PC-3 (cell line): Measurements from ENCODE around the gene TMEM139. TPM values are rescaled to one million over a fixed set of nuclear protein-coding genes. Genes with fewer than 3 reads are reported as not detected.

Experiments
- ATAC-seq: fragments of 200-7000 bp; cut with Tn5 transposase; 2 replicates; pipeline ENCODE4 v1.9.1; 2020; ENCODE audit warnings: mild to moderate bottlenecking, moderate library complexity
- BruUV-seq: library from RNA; stranded (reverse); fragments of 400-500 nt; replicated peaks from 2 replicates; lab custom pipeline; 2021; lab: Mats Ljungman, UMichigan
- CTCF ChIA-PET: fragments of 300-600 bp; sonication (Branson Sonifier 250); formaldehyde crosslinking; loops from one replicate; lab custom pipeline; 2022; ENCODE audit warnings: antibody characterized with exemption; lab: Charles Lee
- POLR2A ChIA-PET: fragments of 300-600 bp; sonication (Branson Sonifier 250); formaldehyde crosslinking; loops from one replicate; lab custom pipeline; 2022; ENCODE audit warnings: antibody characterized with exemption; ENCODE audit not compliant: unreplicated experiment; lab: Charles Lee
- DNase-seq: peaks from one replicate; pipeline ENCODE4 v3.0.0-alpha.2; 2015
- H2AFZ ChIP-seq: fragments of 300-600 bp; sonication (generic); 2 replicates; pipeline ENCODE4 v1.6.0; 2016; ENCODE audit warnings: antibody characterized with exemption, low read length
- H3F3A ChIP-seq: fragments of 300-600 bp; sonication (generic); one replicate; pipeline ENCODE4 v1.6.0; 2017; ENCODE audit warnings: antibody characterized with exemption, low read length, control low read depth, mild to moderate bottlenecking; ENCODE audit not compliant: unreplicated experiment
- H3K27ac ChIP-seq: fragments of 300-600 bp; sonication (generic); 2 replicates; pipeline ENCODE4 v1.5.1; 2016; ENCODE audit warnings: mild to moderate bottlenecking, low read length
- H3K27me3 ChIP-seq: fragments of 300-600 bp; sonication (generic); 2 replicates; pipeline ENCODE4 v1.6.1; 2016; ENCODE audit warnings: low read length, mixed read lengths
- H3K36me3 ChIP-seq: fragments of 300-600 bp; sonication (generic); 2 replicates; pipeline ENCODE4 v1.6.1; 2016; ENCODE audit warnings: low read depth, mixed run types, low read length, mixed read lengths
- H3K4me1 ChIP-seq: fragments of 300-600 bp; sonication (generic); 2 replicates; pipeline ENCODE4 v1.5.1; 2016; ENCODE audit warnings: low read length; ENCODE audit not compliant: insufficient read depth
- H3K4me2 ChIP-seq: fragments of 300-600 bp; sonication (generic); 2 replicates; pipeline ENCODE4 v1.6.0; 2016; ENCODE audit warnings: low read length
- H3K4me3 ChIP-seq: fragments of 300-600 bp; sonication (generic); 2 replicates; pipeline ENCODE4 v1.5.1; 2016; ENCODE audit warnings: mild to moderate bottlenecking, low read length, mixed read lengths
- H3K79me2 ChIP-seq: fragments of 300-600 bp; sonication (generic); 2 replicates; pipeline ENCODE4 v1.6.1; 2017; ENCODE audit warnings: low read length, mixed read lengths
- H3K9ac ChIP-seq: fragments of 300-600 bp; sonication (generic); 2 replicates; pipeline ENCODE4 v1.6.0; 2016; ENCODE audit warnings: mild to moderate bottlenecking, low read length
- H3K9me2 ChIP-seq: fragments of 300-600 bp; sonication (generic); replicated peaks from 2 replicates; pipeline ENCODE4 v1.6.1; 2016; ENCODE audit warnings: mixed run types, low read length, mixed read lengths
- H3K9me3 ChIP-seq: fragments of 300-600 bp; sonication (generic); 2 replicates; pipeline ENCODE4 v1.6.1; 2016; ENCODE audit warnings: low read length, mixed read lengths
- H4K20me1 ChIP-seq: fragments of 300-600 bp; sonication (generic); 2 replicates; pipeline ENCODE4 v1.6.1; 2016; ENCODE audit warnings: low read length, mixed read lengths
- EZH2 ChIP-seq: fragments of 300-600 bp; sonication (generic); IDR thresholded peaks from one replicate; pipeline ENCODE4 v1.6.1; 2017; ENCODE audit warnings: antibody characterized with exemption, mild to moderate bottlenecking, low read length; ENCODE audit not compliant: unreplicated experiment
- EZH2phosphoT487 ChIP-seq: fragments of 300-600 bp; sonication (generic); IDR thresholded peaks from 2 replicates; pipeline ENCODE4 v1.6.1; 2018; ENCODE audit warnings: mild to moderate bottlenecking, antibody characterized with exemption, low read length, borderline replicate concordance
- intact Hi-C: fragments of 100-400 bp; cut with micrococcal nuclease; formaldehyde crosslinking; loops from 2 replicates; pipeline ENCODE4 v1.9.0; 2023
- total RNA-seq: library from RNA; depleted of rRNA; stranded (reverse); fragments of >200 nt; gene quantifications from 2 replicates; pipeline ENCODE4 v1.2.3, GENCODE V29; 2014
- TF ChIP-seq, protein P1 (sequence below): fragments of 300-600 bp; sonication (generic); conservative IDR thresholded peaks from 2 replicates; pipeline ENCODE4 v1.5.1; 2017; ENCODE audit warnings: antibody characterized with exemption, low read depth, mild to moderate bottlenecking, low read length

The TMEM139 gene
- total RNA-seq, 1 experiment from 2014 or later: 5.2 TPM

- no peaks in the 10 kb centered on the region for H3K36me3 ChIP-seq
- ChIA-PET POLR2A (no interaction called here), CTCF (interaction anchor here (0.7 kb wide), 1 partner anchor 9 kb away, joined by 3 read pairs; no protein-coding TSS in a partner anchor)
- ATAC-seq (peak; percentile 92), DNase-seq (peak; percentile 80)
- H3K9me3 ChIP-seq: no peaks in the 10 kb centered on the region
- H4K20me1 ChIP-seq: no peaks in the 10 kb centered on the region
- H3K79me2 ChIP-seq: no peaks in the 10 kb centered on the region
- peaks cover 34% of the 10 kb centered on the region for H3K4me1 ChIP-seq
- no peak overlapping the region for H2AFZ ChIP-seq
- intact Hi-C loops: loop anchor here (1.0 kb wide), 2 partner anchors 9 to 55 kb away; no protein-coding TSS in a partner anchor
- no TSS peak for BruUV-seq
- H3K9ac ChIP-seq: peak overlapping the region; percentile 43; the same call in 1 of the 2 replicates
- H3K4me2 ChIP-seq: peak overlapping the region; percentile 67
- 0 out of 2 replicates have a peak overlapping the region, but pooled peaks have one; percentile 4 for H3K4me3 ChIP-seq
- TF ChIP-seq EZH2 (no peak), EZH2phosphoT487 (no peak)
- TF ChIP-seq, protein P1, sequence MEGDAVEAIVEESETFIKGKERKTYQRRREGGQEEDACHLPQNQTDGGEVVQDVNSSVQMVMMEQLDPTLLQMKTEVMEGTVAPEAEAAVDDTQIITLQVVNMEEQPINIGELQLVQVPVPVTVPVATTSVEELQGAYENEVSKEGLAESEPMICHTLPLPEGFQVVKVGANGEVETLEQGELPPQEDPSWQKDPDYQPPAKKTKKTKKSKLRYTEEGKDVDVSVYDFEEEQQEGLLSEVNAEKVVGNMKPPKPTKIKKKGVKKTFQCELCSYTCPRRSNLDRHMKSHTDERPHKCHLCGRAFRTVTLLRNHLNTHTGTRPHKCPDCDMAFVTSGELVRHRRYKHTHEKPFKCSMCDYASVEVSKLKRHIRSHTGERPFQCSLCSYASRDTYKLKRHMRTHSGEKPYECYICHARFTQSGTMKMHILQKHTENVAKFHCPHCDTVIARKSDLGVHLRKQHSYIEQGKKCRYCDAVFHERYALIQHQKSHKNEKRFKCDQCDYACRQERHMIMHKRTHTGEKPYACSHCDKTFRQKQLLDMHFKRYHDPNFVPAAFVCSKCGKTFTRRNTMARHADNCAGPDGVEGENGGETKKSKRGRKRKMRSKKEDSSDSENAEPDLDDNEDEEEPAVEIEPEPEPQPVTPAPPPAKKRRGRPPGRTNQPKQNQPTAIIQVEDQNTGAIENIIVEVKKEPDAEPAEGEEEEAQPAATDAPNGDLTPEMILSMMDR: no peak
- H3K27ac ChIP-seq: peak overlapping the region; percentile 81
- no peaks in the 10 kb centered on the region for H3K9me2 ChIP-seq
- H3F3A ChIP-seq: no peaks in the 10 kb centered on the region
- no peaks in the 10 kb centered on the region for H3K27me3 ChIP-seq
These were observed 40.5 kb downstream of the TMEM139 start for GRCh38 chr7:143325240-143325639.

DNA sequence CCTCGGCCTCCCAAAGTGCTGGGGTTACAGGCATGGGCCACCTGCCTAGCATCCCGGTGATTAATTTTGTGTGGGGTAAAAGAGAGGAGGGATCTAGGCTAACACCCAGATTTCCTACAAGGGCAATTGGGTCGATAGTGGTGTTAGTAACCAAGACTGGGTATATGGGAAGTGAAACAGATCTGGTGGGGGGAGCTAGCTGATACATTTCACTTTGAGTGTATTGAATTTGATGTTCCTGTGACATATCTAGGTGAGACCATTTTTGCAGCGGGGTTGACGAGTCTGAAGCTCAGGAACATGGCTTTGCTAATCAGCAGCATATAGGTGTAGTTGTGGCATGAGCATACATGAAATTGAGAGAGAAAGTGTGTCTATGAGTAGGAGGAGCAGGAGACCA lies 43.1 kb downstream of the TMEM139 start:
- intact Hi-C loops: no loop called here
- H3K79me2 ChIP-seq: no peaks in the 10 kb centered on the region
- no peak for TF ChIP-seq EZH2
- TF ChIP-seq, protein P1: no peak
- TF ChIP-seq EZH2phosphoT487: no peak
- BruUV-seq: no TSS peak
- H2AFZ ChIP-seq: no peak overlapping the region
- H3K4me2 ChIP-seq: no peak overlapping the region
- H3K9ac ChIP-seq: no peak overlapping the region
- H4K20me1 ChIP-seq: no peaks in the 10 kb centered on the region
- no peak overlapping the region for H3K27ac ChIP-seq
- H3K9me3 ChIP-seq: no peaks in the 10 kb centered on the region
- peaks cover 8% of the 10 kb centered on the region for H3F3A ChIP-seq
- ChIA-PET CTCF (no interaction called here), POLR2A (no interaction called here)
- no peaks in the 10 kb centered on the region for H3K27me3 ChIP-seq
- ATAC-seq: no peak
- no peaks in the 10 kb centered on the region for H3K36me3 ChIP-seq
- no peak overlapping the region for H3K4me3 ChIP-seq
- DNase-seq: no peak
- H3K4me1 ChIP-seq: peaks cover 50% of the 10 kb centered on the region
- H3K9me2 ChIP-seq: no peaks in the 10 kb centered on the region

DNA sequence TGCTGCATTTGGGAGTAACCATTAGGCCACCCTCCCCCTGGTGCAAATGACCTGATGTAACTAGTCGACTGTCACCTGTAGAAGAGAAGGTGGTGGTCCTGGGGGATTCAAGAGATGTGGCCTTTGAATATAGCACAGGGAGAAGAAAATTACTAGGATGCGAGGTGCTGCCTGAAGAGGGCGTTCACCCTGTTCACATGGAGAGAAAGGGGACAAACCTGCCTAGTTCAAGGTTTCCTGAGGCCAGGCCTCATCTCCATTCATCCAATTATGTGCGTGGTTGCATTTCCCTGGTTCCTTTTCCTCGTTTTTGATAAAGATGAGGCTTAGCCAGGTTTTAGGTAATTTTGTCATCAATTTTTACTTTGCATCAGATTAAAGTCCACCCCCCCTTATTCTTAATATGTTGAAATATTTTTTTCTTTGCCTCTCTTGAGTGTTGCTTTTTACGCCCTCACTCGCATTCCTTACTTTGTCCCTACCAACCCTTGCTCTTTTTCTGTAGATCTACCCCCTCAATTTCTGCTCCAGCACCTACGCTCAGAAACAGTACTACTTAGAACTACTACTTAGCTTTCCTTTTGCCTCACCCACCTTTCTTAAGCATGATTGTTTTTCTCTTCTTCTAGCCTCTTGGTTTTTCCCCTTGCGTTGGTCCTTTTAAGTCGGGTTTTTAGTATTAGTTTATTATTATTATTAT lies 44.9 kb downstream of the TMEM139 start:
- BruUV-seq: no TSS peak
- Histone ChIP-seq H3K4me1 (peaks cover 60% of the 10 kb centered on the region), H3K79me2 (no peaks in the 10 kb centered on the region), H3K36me3 (no peaks in the 10 kb centered on the region), H3K4me3 (no peak overlapping the region), H3K27me3 (no peaks in the 10 kb centered on the region), H4K20me1 (no peaks in the 10 kb centered on the region), H3K9me3 (no peaks in the 10 kb centered on the region), H3K27ac (no peak overlapping the region), H3K9me2 (no peaks in the 10 kb centered on the region), H2AFZ (no peak overlapping the region), H3K9ac (no peak overlapping the region), H3K4me2 (no peak overlapping the region), H3F3A (peaks cover 8% of the 10 kb centered on the region)
- intact Hi-C loops: no loop called here
- TF ChIP-seq EZH2phosphoT487: no peak
- TF ChIP-seq, protein P1: 0 out of 2 replicates have a peak, but pooled peaks have one; percentile 16
- no peak for ATAC-seq
- DNase-seq: no peak
- ChIA-PET POLR2A (no interaction called here), CTCF (no interaction called here)
